Gastroesophageal sphincter (tissue), 4 donors: ENCODE results near the gene ZNF385D. TPM values are rescaled to one million over a fixed set of nuclear protein-coding genes. Genes with fewer than 3 reads are reported as not detected.

Experiments used
- ATAC-seq: fragments of 150-250 bp; one replicate; pipeline ENCODE4 v1.9.1; 2016; ENCODE audit warnings: mild to moderate bottlenecking, moderate library complexity
- H3K27ac ChIP-seq, 4 donors: fragments of 200-600 bp; sonication (generic) in 3 of 4; 1 replicate in 3 of 4; 2 replicates in 1 of 4; pipeline ENCODE4 v1.5.1; 2016 to 2019
- H3K27me3 ChIP-seq: fragments of 200-600 bp; sonication (generic); one replicate; pipeline ENCODE4 v1.5.1; 2019
- H3K36me3 ChIP-seq, 2 donors: fragments of 200-600 bp; sonication (generic); one replicate each; pipeline ENCODE4 v1.5.1; 2019; ENCODE audit warnings: control low read depth in 1 of 2
- H3K4me1 ChIP-seq, 3 donors: fragments of 200-600 bp; sonication (generic); 1 replicate in 2 of 3; 2 replicates in 1 of 3; pipeline ENCODE4 v1.5.1; 2016 to 2019; ENCODE audit warnings: control low read depth in 2 of 3
- H3K4me3 ChIP-seq, 2 donors: fragments of 200-600 bp; sonication (generic); one replicate each; pipeline ENCODE4 v1.5.1; 2019; ENCODE audit warnings: mild to moderate bottlenecking in 1 of 2, moderate library complexity in 1 of 2
- H3K9me3 ChIP-seq, 3 donors: fragments of 200-600 bp; sonication (generic); one replicate each; pipeline ENCODE4 v1.5.1; 2017 to 2019; ENCODE audit warnings: control low read depth in 2 of 3
- EP300 ChIP-seq: sonication (generic); formaldehyde crosslinking; IDR thresholded peaks from one replicate; pipeline ENCODE4 v1.6.1; 2017; ENCODE audit warnings: antibody characterized with exemption, mild to moderate bottlenecking
- POLR2A ChIP-seq, 2 donors: fragments of 450-650 bp; IDR thresholded peaks; one replicate each; pipeline ENCODE4 v1.6.1; 2017; ENCODE audit warnings: antibody characterized with exemption in 2 of 2, mild to moderate bottlenecking in 2 of 2, moderate library complexity in 1 of 2
- POLR2AphosphoS5 ChIP-seq: sonication (generic); formaldehyde crosslinking; IDR thresholded peaks from one replicate; pipeline ENCODE4 v1.6.1; 2017; ENCODE audit warnings: antibody characterized with exemption
- WGBS, 2 donors: methylation state at CpG; one replicate each; pipeline ENCODE4 v1.1.5; 2018; ENCODE audit warnings: low coverage in 1 of 2; 5-methylcytosine and 5-hydroxymethylcytosine counted together
- total RNA-seq, 4 donors: library from RNA; depleted of rRNA; stranded (reverse); fragments of >200 nt; gene quantifications; one replicate each; pipeline ENCODE4 v1.1.0, GENCODE V29; 2016
- TF ChIP-seq, protein P1 (sequence below), 4 experiments: fragments of 200-600 bp in 2 of 4; fragments of 450-650 bp in 2 of 4; sonication (generic) in 1 of 4; IDR thresholded peaks; one replicate each; pipeline ENCODE4 v1.5.1; 2017 to 2019; ENCODE audit warnings: antibody characterized with exemption in 4 of 4, mild to moderate bottlenecking in 2 of 4, moderate library complexity in 2 of 4

The ZNF385D gene
- total RNA-seq, 4 donors from 2014 or later = 8.1 to 17.9 (median 11.3) TPM

DNA sequence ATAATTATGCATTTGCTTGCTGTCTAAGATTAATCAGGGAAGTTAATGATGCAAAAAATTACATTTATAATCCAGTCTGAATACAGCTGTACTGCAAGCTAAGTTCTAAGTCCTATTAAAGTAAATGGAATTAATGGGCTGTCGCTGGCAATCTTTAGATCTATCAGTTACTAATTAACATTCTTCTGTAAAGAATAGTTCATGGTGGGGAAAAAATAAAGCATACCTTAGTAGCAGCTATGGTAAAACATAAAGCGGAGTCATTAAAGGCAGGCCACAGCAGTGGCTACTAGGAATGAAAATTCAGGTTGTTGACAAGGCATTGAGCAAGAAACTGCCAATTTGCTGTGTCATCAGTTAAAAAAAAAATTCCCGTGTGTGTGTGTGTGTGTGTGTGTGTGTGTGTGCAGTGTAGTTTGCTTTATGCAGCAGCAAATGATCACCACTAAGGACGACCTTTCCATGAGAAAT lies 129.8 kb downstream of the ZNF385D start:
- no peak for ATAC-seq
- no peaks in the 10 kb centered on the region for H3K27me3 ChIP-seq
- no peaks in the 10 kb centered on the region for H3K9me3 ChIP-seq
- no peaks in the 10 kb centered on the region for H3K36me3 ChIP-seq
- WGBS, 2 donors = 61 to 82% methylated on average over 1 to 4 of the region's 4 CpGs
- peaks cover 0 to 11% (median 0%) of the 10 kb centered on the region in 3 donors for H3K4me1 ChIP-seq
- no peak for TF ChIP-seq POLR2AphosphoS5
- no peak for TF ChIP-seq POLR2A (IDR thresholded peaks at IDR 0.05)
- TF ChIP-seq, protein P1, sequence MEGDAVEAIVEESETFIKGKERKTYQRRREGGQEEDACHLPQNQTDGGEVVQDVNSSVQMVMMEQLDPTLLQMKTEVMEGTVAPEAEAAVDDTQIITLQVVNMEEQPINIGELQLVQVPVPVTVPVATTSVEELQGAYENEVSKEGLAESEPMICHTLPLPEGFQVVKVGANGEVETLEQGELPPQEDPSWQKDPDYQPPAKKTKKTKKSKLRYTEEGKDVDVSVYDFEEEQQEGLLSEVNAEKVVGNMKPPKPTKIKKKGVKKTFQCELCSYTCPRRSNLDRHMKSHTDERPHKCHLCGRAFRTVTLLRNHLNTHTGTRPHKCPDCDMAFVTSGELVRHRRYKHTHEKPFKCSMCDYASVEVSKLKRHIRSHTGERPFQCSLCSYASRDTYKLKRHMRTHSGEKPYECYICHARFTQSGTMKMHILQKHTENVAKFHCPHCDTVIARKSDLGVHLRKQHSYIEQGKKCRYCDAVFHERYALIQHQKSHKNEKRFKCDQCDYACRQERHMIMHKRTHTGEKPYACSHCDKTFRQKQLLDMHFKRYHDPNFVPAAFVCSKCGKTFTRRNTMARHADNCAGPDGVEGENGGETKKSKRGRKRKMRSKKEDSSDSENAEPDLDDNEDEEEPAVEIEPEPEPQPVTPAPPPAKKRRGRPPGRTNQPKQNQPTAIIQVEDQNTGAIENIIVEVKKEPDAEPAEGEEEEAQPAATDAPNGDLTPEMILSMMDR (IDR thresholded peaks at IDR 0.05) = no peak
- no peak overlapping the region for H3K27ac ChIP-seq
- H3K4me3 ChIP-seq = no peak overlapping the region

DNA sequence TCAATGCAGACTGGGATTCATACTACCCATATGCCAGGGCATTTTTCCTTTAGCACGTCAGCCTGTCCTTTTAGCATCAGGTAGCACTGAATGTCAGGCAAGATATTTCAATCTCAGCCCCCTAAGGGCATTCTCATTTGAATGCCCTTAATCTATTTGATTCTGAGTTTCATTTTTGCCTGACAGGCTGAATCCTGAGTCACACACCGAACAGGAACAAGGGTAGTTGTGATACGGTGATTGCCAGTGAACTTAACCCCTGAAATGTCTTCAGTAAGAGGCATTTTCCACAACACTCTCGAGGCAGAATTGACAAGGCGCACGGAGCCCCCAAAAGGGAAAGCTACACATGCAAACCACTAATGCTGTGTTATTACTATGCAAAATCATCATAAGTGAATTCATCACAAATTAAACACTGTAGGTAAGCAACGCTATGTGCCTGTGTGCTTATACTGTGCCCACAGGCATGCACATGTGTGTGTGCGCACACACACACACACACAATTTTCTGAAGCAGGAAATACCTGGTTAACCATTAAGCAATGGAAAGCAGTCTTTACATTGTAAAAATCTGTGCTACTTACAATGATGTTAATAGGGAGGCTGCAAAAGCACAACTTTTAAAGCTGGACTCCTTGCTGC lies 130.4 kb downstream of the ZNF385D start:
- H3K4me1 ChIP-seq = peaks cover 0 to 11% (median 0%) of the 10 kb centered on the region in 3 donors
- ATAC-seq = no peak
- TF ChIP-seq, protein P1 (IDR thresholded peaks at IDR 0.05) = no peak
- no peak for TF ChIP-seq POLR2AphosphoS5
- no peak for TF ChIP-seq EP300
- no peak for TF ChIP-seq POLR2A (IDR thresholded peaks at IDR 0.05)
- no peaks in the 10 kb centered on the region for H3K36me3 ChIP-seq
- H3K27ac ChIP-seq = no peak overlapping the region
- H3K9me3 ChIP-seq = no peaks in the 10 kb centered on the region
- no peaks in the 10 kb centered on the region for H3K27me3 ChIP-seq
- WGBS, 2 donors = 76 to 84% methylated on average over 6 of the region's 8 CpGs
- no peak overlapping the region for H3K4me3 ChIP-seq

DNA sequence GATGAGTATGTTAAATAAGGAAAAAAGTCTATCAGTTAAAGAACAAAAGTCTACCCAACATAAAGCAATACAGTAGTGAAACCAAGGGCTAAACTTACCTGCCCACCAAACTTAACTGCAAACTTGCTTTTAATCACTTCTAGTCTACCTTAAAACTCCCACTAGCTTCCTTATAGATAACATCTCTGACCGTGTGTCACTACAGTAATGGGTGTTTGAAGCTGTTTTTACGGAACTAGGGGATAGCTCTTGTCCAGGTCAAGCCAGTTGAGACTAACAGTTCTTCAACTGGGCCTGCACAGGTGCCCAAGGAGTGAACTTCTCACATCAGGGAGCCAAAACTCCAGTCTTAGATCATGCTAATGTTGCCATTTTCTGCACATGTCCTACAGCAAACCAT lies 132.3 kb downstream of the ZNF385D start:
- Histone ChIP-seq H3K27me3 (no peaks in the 10 kb centered on the region), H3K9me3 (no peaks in the 10 kb centered on the region), H3K4me1 (peaks cover 0 to 6% (median 0%) of the 10 kb centered on the region in 3 donors), H3K36me3 (no peaks in the 10 kb centered on the region), H3K4me3 (no peak overlapping the region), H3K27ac (no peak overlapping the region)
- WGBS, 2 donors = 94 to 95% methylated on average over 2 of the region's 2 CpGs
- TF ChIP-seq POLR2A (IDR thresholded peaks at IDR 0.05) (no peak), POLR2AphosphoS5 (no peak), EP300 (no peak)
- TF ChIP-seq, protein P1 (IDR thresholded peaks at IDR 0.05) = no peak
- ATAC-seq = no peak

DNA sequence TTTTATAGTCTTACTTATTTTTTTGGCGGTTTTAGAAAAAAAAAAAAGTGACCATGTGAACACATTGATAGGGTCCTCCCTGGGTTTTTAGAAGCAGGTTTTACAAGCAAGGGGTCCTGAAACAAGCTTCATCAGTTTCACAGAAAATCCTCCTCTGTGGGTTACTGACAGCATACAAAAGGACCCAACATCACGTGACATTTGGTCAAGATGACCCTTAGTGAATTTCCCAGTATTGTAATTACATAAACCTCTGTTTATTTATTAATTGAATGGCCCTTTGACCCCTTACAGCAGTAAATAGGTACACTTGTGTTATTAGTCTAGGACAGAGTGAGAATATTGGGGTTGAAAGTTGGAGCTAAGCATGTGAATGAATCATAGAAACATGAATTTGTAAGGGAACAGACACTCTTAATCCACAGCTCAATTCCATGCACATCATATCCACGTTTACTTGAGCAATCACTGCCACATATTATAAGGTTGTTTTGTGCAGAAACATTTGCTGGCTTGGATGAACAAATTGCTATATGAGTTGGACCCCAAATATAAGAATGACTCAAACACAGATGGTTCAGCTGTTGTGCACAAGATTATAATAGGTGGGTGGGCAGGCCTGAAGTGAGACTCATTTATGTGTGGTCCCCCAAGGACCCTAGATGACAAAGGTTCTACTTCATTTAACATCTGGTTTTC lies 137.5 kb downstream of the ZNF385D start:
- Histone ChIP-seq H3K4me3 (no peak overlapping the region), H3K36me3 (no peaks in the 10 kb centered on the region), H3K4me1 (peaks cover 0 to 9% (median 6%) of the 10 kb centered on the region in 3 donors), H3K27me3 (no peaks in the 10 kb centered on the region), H3K27ac (no peak overlapping the region), H3K9me3 (no peaks in the 10 kb centered on the region)
- 84 to 85% methylated on average over 3 of the region's 3 CpGs for WGBS, 2 donors
- ATAC-seq = no peak
- no peak for TF ChIP-seq POLR2A (IDR thresholded peaks at IDR 0.05)
- no peak for TF ChIP-seq EP300
- TF ChIP-seq, protein P1 (IDR thresholded peaks at IDR 0.05) = no peak
- TF ChIP-seq POLR2AphosphoS5 = no peak

DNA sequence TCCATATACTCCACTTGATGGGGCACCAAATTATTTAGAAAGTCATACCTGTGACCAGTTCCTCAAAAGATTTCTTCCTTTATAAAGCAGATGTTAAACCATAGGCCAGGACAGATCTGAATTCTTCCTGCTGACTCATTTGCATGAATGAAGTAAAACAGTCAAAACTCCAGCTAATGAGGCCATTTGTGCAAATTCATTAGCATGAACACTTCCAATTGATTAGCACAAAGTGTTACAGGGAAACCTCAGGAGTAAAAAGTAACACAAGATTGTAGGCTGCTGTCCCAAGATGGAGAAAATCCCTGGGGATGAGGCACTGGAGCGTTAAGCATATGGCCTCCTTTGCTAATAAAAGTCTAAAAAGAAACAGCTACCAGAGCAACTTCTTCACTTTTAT lies 149.8 kb downstream of the ZNF385D start:
- H3K9me3 ChIP-seq = no peaks in the 10 kb centered on the region
- no peaks in the 10 kb centered on the region for H3K27me3 ChIP-seq
- H3K27ac ChIP-seq = no peak overlapping the region
- WGBS, 2 donors = 61 to 100% methylated on average over 1 of the region's 1 CpG
- H3K36me3 ChIP-seq = no peaks in the 10 kb centered on the region
- H3K4me3 ChIP-seq = no peak overlapping the region
- H3K4me1 ChIP-seq = no peaks in the 10 kb centered on the region
- TF ChIP-seq EP300 = no peak
- TF ChIP-seq, protein P1 (IDR thresholded peaks at IDR 0.05) = no peak
- TF ChIP-seq POLR2A (IDR thresholded peaks at IDR 0.05) = no peak
- TF ChIP-seq POLR2AphosphoS5 = no peak
- no peak for ATAC-seq
